ENCODE measurements around the gene OTOF.

The OTOF gene

DNA sequence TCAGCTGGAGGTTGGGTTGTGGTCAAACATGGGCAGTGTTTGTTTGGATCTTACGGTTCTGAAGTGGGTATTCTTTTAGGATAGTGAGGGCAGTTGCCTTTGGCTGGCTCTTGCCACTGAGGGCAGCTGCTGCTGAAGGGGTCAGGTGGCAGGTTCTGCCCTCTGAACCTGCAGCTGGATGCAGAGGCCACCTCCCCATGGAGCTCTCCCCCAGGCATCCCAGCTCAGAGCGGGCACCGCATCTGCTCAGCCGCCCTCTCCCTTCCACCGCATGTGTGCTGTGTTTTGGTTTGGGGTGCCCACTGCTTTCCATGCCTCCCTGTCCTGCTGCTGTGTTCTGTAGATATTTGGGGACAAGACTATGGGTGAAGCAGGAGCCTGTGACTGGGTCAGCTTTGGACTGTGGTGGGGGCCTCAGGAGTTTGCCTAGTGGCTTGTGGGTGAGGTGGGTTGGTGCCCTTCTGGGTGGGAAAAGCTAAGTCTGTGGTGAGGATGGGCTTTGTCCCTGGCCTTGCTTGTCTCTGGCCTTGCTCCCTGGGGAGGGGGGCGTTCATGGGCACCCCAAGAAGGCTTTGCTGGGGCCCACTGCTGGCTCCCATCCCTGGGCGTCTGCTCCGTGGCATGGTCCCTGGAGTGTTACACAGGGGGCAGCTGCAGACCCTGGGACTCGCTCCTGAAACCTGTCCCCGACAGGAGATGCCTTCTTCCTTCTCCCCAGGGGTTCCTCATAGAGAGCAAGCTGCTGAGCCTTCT is 28.5 kb downstream of the OTOF start:
- no peak for DNase-seq

DNA sequence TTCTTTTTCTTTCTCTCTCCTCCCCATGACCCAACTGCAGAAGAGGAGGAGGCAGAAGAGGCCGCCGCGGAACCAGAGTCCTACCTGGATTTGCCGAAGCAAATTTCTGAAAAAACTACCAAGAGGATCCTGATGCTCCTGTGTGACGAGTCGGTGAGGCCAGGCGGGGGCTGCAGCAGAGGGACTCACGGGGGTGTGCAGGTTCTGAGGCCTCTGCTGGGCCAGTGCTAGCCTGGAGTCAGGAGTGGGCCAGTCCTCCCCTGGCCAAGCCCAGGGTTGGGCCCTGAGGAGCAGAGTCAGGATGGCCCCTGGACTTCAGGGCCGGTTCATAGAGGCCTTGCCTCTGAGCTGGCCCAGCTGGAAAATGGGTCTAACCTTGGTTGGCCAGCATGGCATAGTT is 29.3 kb downstream of the OTOF start:
- DNase-seq: no peak

DNA sequence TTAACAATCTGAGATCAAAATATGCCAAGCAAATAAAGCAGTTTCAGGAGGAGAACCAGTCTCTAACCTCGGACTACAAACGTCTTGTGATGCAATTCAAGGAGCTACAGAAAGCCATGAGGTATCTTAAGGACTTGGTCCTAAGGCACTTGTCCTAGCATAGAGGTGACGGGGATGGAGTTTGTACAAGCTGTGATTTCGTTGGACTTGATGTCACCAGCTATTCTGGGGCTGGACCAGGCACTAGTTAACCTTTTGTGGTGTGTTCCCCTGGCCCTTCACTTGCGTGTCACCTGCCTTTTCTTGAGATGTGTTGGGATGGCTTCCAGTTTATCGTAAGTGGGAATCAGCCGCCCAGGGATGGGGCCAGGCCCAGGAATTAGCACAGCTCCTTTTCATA is 33.7 kb downstream of the OTOF start:
- DNase-seq: no peak

DNA sequence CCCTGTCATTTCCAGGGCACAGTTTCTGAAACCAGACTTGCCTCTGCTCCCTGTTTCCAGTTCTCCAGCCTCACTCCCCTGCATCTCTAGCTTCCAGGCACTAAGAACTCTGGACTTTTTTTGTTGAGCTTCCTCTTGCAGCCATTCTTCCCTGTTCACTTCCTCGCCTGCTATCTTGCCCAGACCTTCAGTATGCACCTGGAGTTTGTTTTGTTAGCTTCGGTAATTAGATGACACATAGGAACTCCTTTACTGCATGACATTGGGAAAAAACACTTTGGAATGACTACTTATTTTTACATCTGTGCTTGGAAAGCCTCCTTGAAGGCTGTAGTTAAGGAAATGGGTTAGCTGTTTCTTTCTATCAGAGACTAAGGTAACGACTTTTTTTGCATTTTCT is 35.2 kb downstream of the OTOF start:
- no peak for DNase-seq

DNA sequence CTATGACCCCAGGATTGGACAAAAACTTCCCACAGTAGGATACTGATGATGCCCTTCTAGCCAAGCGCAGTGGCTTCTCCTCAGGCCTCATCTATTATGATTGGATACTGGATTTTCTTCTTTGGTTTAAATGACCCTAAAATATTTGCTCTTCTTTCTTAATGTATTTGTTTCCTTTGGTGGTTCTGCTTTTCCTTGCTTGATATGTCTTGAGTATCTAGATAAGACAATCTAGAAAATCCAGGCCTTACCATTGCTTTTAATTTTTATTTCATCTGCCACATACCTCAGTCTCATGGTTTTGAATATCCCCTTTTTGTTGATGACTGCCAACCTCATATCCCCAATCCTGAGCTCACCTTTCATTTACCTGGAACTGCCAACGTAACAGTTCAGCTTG is 35.6 kb downstream of the OTOF start:
- no peak for DNase-seq

DNA sequence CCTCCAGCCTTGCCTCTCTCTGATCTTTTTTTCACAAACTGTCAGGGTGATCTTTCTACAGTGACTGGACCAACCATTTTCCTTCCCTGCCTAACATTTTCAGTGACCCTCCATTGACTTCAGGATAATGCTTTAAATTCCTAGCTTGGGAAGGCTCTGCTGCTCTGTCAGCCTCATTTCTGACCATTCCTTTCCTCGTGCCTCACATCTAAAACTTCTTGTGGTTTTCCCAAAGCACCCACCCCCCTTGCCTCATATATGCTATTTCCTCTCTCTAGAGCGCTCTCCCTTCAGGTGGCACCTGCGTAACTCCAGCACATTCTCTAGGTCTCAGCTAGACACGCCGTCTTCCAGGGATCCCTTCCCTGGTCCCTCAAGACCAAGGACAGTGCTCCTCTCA is 39.0 kb downstream of the OTOF start:
- DNase-seq: no peak

DNA sequence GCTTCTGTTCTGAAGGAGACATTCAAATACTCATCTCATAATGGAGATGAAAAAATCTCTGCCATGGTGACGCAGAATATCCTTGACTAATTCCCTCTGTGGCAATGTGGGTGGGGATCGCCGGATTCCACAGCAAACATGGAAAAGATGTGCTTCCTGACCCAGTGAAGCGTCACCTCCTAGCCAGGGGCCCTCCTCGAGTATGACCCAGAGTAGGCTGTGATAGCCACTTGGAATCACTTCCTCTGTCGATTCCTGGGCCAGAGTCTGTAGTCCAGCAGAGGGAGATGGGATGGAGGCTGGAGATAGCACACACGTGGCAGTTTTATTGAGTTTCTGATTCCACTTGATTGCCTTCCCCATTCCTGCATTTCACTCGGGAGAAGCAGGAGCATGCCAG is 39.4 kb downstream of the OTOF start:
- no peak for DNase-seq

DNA sequence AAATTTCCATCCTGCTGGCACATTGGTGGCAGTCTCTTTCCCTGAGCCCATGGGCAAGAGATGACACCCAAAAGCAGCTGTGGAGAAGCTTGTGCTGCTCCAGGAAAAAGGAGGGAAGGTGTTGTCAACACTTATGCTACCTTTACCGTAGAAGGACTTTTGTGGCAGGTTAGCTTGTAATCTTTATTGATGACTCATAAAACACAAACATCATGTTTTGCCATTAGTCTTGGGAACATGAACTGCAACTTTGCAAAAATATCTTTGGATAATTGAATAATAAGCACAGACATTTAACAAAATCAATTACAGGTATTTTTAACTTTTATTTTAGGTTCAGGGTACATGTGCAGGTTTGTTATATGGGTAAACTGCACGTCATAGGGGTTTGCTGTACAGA is 42.8 kb downstream of the OTOF start:
- no peak for DNase-seq

DNA sequence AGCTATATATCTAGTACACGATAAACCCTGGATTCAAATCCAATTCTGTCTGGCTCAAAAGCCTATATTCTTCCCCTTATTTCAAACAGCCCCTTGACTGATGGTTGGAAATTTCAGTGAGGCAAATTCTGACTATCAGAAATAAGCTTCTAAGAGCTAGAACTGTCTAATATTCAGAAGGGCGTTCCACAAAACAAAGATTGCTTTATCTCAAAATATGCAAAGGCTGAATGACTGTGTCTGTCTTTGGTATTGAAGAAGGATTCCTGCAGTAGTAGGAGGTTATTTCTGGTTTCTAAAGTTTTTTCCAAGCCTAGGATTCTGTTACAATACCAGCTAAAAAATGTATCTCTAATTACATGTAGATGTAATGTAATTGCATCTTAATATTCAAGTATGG is 45.1 kb downstream of the OTOF start:
- DNase-seq: no peak

DNA sequence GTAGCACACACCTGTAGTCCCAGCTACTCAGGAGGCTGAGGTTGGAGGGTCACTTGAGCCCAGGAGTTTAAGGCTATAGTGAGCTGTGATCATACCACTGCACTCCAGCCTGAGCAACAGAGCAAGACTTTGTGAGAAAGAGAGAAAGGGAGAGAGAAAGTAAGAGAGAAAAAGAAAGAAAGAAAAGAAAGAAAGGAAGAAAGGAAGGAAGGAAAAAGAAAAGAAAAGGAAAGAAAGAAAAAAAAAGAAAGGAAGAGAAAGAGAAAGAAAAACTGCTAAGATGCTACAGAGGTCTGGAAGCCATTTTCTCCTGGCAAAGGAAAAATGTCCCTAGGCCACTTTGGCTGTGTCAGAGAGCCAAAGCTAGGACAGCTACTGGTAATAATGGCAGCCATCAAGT is 45.6 kb downstream of the OTOF start:
- no peak for DNase-seq

DNA sequence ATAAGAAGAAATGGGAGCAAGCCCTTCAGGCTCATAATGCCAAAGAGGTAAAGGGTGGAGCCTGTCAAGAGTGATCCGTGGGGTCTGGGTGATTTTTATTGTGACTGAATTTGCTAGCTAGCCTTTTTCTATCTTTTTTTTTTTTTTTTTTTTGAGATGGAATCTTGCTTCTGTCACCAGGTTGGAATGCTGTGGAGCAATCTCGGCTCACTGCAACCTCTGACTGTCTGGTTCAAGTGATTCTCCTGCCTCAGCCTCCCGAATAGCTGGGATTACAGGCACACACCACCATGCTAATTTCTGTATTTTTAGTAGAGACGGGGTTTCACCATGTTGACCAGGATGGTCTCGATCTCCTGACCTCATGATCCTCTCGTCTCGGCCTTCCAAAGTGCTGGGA is 47.1 kb downstream of the OTOF start:
- no peak for DNase-seq

DNA sequence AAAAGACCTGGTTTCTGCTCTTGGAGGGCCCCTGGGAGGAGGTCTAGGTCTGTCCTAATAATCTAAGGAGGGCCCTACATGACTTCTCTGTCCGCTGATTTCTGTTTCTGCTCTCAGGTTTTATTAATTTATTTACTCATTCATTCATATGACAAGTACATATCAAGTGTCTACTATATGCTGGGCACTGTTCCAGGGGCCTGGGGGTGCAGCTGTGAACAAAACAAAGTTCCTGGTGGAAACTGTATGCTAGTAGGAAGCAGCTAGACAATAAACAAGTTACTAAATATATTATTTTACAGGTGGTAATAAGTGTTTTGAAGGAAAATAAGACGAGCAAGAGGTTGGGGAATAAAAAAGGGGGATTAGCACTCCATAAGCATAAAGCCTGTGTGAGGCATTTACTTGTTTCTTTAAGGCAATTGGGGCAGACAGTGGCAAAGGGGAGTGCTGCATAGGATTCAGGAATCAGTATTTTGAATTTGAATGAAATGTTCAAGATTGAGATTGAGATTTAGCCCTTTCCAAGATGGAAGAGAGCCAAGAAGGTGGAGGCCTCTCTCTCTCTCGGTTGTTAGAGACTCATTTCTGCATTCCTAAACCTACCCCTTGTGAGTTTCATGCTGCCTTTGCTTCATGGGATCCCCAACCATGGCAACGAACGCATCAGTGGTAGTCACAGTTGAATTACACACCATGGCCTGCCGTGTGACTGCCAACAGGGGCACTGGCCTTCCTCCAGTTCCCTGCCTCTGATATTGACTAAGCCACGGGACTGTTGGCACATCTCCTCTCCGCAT is 47.9 kb downstream of the OTOF start:
- no peak for DNase-seq

DNA sequence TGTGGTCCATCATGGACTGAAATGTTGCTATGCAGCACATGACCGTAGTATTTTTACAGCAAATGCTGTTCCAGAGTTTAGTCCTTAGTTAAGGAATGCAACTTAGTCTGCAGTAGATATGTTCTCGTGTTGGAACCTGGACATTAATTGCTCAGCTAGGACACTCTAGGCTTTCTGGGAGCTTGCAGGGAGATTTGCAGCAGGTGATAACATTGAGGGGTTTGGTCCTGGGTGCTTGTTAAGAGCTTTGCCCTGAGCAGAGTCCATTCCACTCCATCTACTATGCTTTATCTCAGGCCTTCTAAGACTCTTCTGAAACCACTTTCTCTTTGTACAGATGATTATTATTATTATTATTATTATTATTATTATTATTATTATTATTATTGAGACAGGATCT is 49.1 kb downstream of the OTOF start:
- DNase-seq: no peak

DNA sequence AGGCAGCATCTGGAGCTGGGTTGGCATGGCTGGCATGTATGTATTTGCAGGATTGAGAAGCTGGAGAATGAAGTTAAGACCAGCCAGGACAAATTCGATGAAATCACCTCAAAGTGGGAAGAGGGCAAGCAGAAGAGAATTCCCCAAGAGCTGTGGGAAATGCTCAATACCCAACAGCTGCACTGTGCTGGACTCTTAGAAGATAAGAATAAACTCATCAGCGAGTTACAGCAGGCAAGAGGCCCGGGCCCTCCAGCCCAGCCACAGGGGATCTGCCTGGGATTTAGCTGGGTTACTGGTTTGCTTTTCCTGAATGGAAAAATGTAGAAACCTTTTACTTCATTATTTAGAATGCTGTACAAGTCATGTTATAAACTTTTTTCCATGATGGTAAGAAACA is 53.7 kb downstream of the OTOF start:
- no peak for DNase-seq

DNA sequence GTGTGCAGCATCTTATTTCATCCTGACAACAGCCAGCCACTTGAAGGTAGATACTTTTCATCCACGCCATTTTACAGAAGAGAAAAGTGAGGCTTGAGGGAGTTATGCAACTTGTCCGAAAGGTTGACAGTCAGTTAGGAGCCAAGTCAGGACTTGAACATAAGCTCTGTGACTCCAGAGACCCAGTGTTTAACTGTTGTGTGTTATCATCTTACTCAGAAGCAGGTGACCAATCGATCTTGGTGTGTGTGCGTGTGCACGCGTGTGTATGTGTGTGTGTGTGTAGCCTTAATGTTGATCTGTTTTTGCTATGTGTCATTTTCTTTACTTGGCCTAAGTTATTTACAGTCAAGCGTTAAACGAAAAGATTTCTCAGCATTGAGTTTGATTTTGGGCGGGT is 54.2 kb downstream of the OTOF start:
- no peak for DNase-seq

DNA sequence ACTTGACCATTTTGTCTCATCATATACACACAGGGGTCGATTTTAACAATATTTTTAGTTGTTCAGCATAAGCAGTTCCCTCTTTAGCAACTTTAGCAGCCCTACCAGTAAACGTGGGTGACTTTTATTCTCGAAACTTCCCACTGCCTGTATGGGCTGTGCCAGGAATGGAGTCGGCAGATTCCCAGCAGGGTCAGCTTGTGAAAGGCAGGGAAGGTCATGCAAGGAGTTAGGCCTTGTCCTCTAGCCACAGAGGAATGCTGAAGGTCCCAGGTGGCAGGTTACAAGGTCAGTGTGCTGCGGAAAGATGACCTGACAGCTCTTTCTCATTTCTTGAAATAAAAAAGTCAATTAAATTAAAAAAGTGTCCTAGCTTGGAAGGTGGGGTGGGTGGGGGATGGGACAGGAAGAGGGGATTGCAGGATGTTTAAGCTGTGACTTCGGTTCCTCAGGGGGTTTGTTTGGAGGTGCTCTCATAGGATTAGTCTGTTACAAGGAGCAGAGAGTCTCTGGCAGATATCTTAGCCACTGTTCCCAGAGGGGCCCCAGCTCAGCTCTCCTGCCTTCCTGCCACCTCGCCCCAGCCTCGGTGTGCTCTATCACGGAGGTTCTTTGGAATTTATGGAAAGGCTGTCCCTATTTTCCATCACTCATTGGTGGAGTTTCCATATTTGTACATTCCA is 54.8 kb downstream of the OTOF start:
- DNase-seq: no peak

DNA sequence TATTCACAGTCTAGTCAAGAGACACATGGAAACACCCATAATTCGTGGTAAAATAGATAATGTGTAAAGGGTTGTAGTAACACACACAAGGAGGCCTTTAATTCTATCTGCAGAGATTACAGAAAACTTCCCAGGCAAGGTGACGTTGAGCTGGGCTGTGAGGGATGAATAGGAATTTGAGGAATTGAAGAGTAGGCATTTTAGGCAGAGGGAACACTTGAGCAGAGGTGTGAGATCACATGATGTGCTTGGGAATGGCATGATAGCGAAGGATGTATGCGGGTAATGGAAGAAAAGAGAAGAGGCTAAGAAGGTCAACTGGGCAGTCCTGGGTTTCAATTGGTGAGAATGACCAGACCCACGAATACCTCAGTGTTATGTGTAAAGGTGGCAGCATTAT is 56.0 kb downstream of the OTOF start:
- DNase-seq: no peak

DNA sequence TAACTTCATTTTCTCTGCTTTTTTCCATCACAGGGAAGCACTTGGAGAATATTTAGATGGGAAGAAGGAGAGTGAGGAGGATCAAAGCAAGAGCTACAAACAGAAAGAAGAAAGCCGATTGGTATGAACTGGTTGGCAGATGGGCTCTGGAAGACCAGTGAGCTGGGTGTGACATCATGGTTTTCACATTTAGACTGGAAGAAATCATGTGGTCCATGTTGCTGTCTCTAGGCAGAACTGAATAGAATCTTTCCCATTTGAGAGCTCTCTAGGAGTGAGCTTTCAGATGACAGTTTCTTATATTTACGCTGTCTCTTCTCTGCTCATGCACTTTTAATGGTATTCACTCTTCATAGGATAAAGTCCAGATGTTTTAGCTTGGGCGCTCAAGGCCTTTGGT is 63.6 kb downstream of the OTOF start:
- no peak for DNase-seq

DNA sequence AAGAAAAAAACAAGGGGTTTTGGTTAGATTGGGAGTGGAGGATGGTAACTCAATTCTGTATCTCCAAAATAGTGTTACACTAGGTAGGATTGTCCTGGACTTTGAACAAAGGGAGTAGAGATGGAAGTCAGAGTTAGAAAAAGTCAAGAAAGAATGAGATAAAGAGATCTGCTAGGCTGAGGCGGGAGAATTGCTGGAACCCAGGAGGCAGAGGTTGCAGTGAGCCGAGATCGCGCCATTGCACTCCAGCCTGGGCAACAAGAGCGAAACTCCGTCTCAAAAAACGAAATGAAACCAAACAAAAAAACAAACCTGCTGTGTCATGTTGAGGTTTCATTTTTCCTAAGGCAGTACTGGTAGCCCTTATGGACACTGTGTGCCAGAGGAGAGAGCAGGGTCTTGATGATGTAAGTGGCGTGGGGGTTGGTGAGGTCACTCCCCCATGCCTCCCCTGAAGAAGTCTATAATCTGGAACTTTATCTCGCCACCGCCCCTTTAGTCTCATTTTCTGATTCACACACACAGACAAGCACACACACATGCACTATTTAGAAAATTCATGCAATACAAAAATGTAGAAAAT is 65.7 kb downstream of the OTOF start:
- DNase-seq: peak in 1 of 5 experiments; percentile 64

DNA sequence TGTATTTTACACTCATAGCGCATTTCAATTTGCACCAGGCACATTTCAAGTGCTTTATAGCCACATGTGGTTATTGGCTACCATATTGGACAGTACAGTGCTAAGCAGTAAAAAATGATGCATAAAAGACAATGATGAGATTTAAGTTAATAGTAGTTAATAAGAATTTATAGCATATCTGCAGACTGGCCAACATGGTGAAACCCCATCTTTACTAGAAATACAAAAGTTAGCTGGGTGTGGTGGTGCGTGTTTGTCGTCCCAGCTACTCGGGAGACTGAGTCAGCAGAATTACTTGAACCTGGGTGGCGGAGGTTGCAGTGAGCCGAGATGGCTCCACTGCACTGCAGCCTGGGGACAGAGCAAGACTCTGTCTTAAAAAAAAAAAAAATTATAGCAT is 66.5 kb downstream of the OTOF start:
- DNase-seq: no peak

DNA sequence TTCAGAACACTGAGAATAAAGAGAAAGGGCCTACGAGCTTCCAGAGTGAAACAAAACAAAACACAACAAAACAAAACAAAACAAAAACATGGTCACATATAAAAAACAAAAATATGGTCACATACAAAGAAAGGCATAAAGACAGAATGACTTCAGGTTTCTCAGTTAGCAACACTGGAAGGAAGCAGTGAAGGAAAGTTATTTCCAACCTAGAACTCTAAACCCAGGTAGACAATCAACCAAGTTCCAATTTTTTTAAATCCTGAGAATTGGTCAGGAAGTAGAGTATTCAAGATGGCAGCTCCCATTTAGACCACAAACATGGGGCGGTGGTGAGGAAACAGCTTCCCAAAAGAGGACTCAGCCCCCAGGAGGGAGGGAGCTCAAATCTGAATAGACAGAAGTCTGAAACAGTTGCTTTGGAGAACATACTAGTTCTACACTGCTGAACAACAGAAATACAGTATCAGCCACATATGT is 67.1 kb downstream of the OTOF start:
- DNase-seq: no peak

DNA sequence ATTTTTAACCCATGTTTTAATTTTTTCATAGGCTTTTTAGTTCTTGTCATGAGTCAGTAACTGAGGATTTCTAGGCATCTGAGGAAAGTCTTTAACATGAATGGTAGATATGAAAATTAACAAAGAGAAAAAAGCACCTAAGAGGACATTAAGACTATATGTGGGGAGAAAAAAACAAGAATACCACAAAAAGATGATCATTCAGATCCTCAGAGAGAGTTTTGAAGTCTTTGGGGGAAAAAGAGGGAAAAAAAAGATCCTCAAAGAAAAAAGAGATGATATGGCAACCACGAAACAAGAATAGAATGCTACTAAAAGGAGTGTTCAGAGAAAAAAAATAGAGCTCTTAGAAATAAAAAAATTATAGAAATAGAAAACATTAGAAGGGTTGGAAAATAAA is 68.1 kb downstream of the OTOF start:
- DNase-seq: no peak

DNA sequence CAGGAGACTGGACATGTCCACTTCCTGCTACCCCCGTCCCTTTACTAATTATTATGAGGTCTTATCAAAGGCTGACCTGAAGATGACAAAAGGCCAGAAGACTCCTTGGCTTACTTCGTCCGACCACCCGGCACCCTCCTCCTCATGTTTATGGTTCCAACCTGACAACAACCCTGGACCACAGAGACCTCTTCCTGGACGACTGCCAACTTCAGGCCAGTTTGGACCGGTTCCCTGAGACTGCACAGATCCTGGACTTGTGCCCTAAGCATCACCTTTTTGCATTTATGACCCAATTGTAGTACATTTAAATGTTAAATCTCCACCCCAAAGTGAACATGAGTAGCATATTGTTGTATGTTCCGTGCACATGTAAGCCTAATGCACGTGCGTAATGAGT is 70.4 kb downstream of the OTOF start:
- no peak for DNase-seq
